ENCODE results near the gene VHLL. TPM values are rescaled to one million over a fixed set of nuclear protein-coding genes. Genes with fewer than 3 reads are reported as not detected.

Gene VHLL
- total and polyA plus RNA-seq, 10 of the 15 experiments (the other 5 are each of a cell fraction or from before 2014, with no cell fraction given) = 0.23 TPM; not detected in 9

- peak; percentile 95 for TF ChIP-seq NKRF (conservative IDR thresholded peaks at IDR 0.05)
- TF ChIP-seq RAD51 (IDR thresholded peaks at IDR 0.05) = peak; percentile 99
- no peak for TF ChIP-seq JUNB (IDR thresholded peaks at IDR 0.05)
- TF ChIP-seq PML (IDR thresholded peaks at IDR 0.05; ENCODE audit: low read length) = no peak
- peak; percentile 66 for TF ChIP-seq ZNF384 (IDR thresholded peaks at IDR 0.05; ENCODE audit: borderline replicate concordance, low read depth, low read length)
- no peak for TF ChIP-seq EZH2 (IDR thresholded peaks at IDR 0.05; ENCODE audit: borderline replicate concordance, control insufficient read depth, low read depth, low read length)
- TF ChIP-seq CREM (IDR thresholded peaks at IDR 0.05; ENCODE audit: low read depth) = no peak
- TF ChIP-seq POLR2AphosphoS2 (IDR thresholded peaks at IDR 0.05; ENCODE audit: low read depth, low read length) = 0 out of 2 replicates have a peak, but pooled peaks have one; percentile 65
- TF ChIP-seq ZNF274 (IDR thresholded peaks at IDR 0.05; ENCODE audit: insufficient read depth, insufficient read length) = no peak
- TF ChIP-seq PBX3 (IDR thresholded peaks at IDR 0.05; ENCODE audit: insufficient replicate concordance, low read depth, low read length) = no peak
- peak; percentile 47 for TF ChIP-seq ZNF687 (IDR thresholded peaks at IDR 0.05)
- TF ChIP-seq SP1 (IDR thresholded peaks at IDR 0.05; ENCODE audit: low read depth, low read length) = no peak
- TF ChIP-seq BRCA1 (IDR thresholded peaks at IDR 0.05; ENCODE audit: low read depth, low read length) = no peak
- TF ChIP-seq ATF3 (IDR thresholded peaks at IDR 0.05; ENCODE audit: borderline replicate concordance, extremely low read depth, low read depth, low read length) = peak; percentile 85; the same call in 1 of the 2 replicates
- 0 out of 2 replicates have a peak, but pooled peaks have one; percentile 19 for TF ChIP-seq MTA2 (IDR thresholded peaks at IDR 0.05; ENCODE audit: low read depth)
- no peak for TF ChIP-seq POU2F2 (IDR thresholded peaks at IDR 0.05; ENCODE audit: borderline replicate concordance, low read depth, low read length)
- no peak for TF ChIP-seq NFXL1 (IDR thresholded peaks at IDR 0.05; ENCODE audit: borderline replicate concordance)
- TF ChIP-seq KDM1A (IDR thresholded peaks at IDR 0.05; ENCODE audit: borderline replicate concordance) = no peak
- TF ChIP-seq MAX (IDR thresholded peaks at IDR 0.05; ENCODE audit: low read depth, low read length) = no peak; the same call in 1 of the 2 replicates
These were observed 3.6 kb downstream of the VHLL start, which contains the start of gene GLMP (continued) for GRCh38 chr1:156295391-156295947.

All from GM12878 (cell line).